CD4-positive, alpha-beta T cell treated with Interleukin-4 for 4 hours (primary cell): ENCODE results near the gene ADAMTS9.
"Not testable (repeated sequence)": the region's sequence is repeated elsewhere in the genome, so short reads cannot be mapped to it uniquely, and the experiment has no call there.

ENCODE experiments used
- DNase-seq: peaks from one replicate; pipeline ENCODE4 v3.0.0-alpha.2; 2020

ADAMTS9 gene

GRCh38 chr3:64568895-64569517, 118.8 kb downstream of the ADAMTS9 start:
- DNase-seq = no peak

DNA sequence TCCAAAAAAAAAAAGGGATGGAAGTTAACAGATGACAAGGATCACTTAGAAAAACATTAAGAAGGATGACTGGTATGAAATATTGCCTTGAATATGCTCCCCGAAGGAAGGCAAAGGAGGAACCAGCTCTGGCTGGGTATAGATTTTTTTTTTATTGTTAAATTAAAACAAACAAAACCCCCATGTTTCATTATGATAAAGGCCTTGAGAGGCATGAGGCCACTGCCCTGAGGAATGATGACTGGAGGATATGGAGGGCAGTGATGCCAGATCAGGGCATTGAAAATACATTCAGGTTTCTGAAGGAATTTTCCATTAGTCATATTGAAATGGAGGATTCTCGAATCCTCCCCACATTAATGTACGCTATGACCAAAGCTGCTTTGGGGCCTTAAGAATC, 120.9 kb downstream of the ADAMTS9 start:
- DNase-seq = no peak

- DNase-seq = no peak
Measured at GRCh38 chr3:64563751-64564150, 124.0 kb downstream of the ADAMTS9 start.

DNA sequence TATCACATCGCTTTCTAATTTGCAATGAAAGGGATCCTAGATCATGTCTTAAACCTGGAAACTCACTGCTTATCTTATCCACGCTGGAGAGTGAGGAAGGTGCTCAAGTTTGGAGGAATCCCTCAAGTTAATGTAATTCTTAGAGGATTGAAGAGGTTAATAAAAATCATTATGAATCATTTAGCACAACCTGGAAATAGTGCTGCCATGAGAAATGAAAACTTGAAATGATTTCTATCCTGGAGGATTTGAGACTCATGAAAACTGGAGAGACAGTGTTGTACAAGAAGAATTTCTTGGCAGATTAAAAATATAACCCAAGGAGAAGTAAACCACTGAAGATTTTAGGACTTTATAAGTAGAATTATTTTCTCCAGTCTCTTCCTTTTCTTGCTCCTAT, 125.9 kb downstream of the ADAMTS9 start:
- no peak for DNase-seq

DNA sequence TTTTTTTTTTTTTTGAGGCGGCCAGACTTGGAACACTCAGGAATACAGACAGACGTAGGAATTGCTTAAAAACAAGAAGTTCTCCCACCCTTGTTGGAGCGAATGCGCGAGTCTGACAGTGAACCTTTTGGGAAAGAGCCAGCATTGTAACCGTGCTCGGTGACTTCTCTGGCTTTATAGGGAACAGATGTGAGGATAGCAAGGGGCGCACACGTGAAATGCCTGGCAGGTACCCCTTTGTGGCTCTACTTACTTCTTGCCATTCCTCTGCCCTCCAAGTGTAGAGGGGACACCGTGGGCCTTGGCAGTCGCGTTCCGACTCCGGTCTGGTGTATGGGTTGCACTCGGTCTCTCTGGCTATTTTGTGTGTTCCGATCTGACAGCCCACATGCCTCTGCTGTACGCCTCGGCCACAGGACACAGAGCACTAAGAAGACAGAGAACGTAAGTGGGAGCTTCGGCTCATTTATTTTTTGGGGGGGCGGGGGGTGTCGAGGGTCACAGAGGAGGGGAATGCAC, 126.4 kb downstream of the ADAMTS9 start:
- no peak for DNase-seq

DNA sequence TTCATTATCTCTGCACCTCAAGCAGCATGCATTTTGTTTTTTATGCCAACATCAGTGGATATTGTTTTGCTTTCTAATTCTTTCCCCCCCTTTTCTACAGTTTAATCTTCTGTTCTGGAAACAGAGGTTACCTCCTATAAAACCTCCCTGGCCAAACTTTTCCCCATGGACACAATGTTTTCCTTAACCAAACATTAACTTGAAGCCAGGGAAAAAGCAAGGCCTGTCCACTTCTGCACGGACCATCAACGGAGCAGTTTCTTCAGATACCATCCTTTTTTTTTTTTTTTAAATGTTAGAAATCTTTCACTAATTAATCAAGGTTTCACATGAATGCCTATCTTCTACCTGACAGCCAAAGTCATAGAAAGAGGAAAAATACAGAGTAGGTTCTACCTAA, 127.0 kb downstream of the ADAMTS9 start:
- DNase-seq = no peak

DNA sequence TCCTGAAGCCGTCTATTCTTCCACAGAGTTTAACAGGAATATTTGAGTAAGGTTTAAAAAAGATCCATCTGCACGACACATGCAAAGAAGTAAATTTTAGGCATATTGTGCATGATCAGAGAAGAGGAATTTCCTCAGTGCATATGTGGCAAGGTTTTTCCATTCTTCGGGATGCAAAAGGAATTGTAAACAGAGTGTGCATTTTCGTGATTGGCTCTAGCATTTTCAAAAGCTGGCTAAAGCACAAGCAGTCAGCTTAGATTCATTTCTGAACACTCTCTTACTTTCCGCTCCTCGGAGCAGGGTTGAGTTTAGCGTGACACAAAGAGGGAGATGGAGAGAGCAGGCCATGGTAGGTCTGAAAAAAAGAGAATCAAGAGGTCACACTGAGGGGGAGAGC, 128.2 kb downstream of the ADAMTS9 start:
- DNase-seq = no peak

DNA sequence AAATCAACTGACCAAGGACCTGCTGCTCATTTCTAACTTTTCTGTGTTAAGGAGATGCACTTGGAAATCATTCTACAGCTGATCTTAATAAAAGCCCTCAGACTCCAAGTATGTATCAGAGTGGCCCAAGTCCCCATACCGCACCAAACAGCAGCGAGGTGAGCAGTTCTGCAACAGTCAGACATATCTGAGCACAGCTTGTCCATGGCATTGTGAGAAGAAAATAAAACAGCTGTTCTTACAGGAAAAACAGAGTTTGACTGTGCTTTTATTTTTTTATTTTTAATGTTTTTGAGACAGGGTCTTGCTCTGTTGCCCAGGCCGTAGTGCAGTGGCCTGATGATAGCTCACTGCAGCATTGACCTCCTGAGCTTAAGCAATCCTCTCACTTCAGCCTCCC, 131.8 kb downstream of the ADAMTS9 start:
- DNase-seq = no peak

DNA sequence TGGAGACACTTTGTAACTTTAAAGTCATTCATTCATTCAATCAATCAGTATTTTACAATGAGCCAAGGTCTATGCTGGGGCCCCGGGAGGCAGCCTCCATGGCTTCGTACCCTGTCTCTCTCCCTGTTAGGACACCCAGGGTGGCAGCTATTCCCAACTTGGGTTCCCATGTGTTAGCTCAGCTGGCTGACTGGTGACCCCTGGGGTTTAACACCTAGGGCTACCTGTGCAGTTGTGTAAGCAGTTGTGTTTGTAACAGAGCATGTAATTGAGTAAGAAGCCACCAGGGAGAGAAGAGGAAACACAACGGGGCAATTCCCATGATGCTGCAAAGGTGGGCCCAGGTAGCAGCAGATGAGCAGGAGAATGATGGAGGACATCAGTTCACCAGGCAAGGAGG, 132.4 kb downstream of the ADAMTS9 start:
- no peak for DNase-seq

GRCh38 chr3:64554096-64554920, 133.5 kb downstream of the ADAMTS9 start:
- DNase-seq = no peak

DNA sequence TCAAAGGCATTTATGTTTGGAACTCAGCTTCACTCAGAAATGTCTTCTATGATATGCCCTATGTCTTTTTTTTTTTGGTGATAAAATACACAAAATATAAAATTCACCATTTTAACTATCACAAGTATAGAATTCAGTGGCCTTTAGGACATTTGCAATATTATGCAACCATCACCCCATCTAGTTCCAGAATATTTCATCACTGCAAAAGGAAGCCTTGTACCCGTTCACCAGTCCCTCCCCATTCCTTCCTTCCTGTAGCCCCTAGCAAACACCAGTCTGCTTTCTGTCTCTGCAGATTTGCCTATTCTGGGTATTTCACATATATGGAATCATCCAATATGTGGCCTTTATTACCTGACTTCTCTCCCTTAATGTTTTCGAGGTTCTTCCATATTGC, 134.8 kb downstream of the ADAMTS9 start:
- DNase-seq = no peak

- no peak for DNase-seq
Measured at GRCh38 chr3:64552160-64552559, 135.6 kb downstream of the ADAMTS9 start.

DNA sequence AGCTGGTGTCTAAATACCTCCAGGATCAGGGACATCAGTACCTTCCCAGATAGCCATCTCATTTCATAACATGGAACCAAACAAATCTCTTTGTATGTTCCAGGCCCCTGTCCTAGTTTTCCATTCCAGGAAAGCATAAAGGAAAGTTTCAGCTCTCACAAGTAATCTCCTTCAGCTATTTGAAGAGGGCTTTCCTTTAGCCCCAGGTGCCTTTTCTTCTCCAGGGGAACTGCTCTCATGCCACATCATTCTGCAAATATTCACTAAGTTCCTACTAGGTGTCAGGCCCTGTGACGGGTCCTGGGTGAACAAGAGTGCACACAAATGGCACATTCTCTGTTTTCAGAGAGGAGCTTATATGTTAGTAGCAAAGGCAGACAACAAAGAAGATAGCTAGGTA, 136.1 kb downstream of the ADAMTS9 start:
- no peak for DNase-seq

- no peak for DNase-seq
Measured at GRCh38 chr3:64550745-64551144, 137.1 kb downstream of the ADAMTS9 start.

DNA sequence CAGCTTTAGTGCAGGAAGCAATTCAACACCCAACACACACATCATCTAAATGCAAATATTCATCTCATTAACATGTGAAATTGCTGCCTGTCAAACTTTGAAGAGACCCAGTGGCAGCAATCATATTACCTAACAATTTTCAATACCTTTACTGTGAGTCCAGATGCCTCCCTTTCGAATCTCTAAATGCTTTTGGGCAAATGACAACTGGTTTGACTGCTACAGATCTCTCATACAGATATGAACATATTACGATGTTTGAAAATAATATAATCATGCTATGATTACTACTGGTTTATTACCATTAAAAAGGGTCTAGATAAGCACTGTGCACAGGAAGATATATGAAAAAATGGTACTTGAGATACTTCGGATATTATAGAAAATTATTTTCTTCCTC, 137.9 kb downstream of the ADAMTS9 start:
- no peak for DNase-seq

GRCh38 chr3:64548200-64548889, 139.5 kb downstream of the ADAMTS9 start:
- DNase-seq = no peak

DNA sequence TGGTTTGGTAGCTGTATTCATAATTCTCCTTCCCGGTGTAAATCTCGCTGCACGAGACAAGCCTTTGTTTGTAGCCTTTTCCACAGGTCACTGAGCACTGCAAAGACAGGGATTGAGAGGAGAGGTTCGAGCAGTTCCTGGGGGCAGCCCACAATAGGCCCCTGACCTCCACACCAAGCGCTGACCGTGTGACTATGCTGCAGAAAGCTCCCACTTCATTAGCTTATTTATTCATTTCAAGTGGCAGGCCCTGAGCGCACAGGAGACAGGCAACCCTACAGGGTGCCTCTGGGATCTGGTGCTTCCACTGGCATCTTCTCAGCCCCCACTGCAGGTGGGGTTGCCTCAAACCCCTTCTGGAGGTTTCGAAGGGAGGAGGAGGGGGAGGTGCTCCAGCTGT, 140.9 kb downstream of the ADAMTS9 start:
- DNase-seq = no peak

- not testable (repeated sequence) for DNase-seq
Measured at GRCh38 chr3:64545239-64545638, 142.6 kb downstream of the ADAMTS9 start.

- DNase-seq = no peak
Measured at GRCh38 chr3:64541803-64542202, 146.0 kb downstream of the ADAMTS9 start.

DNA sequence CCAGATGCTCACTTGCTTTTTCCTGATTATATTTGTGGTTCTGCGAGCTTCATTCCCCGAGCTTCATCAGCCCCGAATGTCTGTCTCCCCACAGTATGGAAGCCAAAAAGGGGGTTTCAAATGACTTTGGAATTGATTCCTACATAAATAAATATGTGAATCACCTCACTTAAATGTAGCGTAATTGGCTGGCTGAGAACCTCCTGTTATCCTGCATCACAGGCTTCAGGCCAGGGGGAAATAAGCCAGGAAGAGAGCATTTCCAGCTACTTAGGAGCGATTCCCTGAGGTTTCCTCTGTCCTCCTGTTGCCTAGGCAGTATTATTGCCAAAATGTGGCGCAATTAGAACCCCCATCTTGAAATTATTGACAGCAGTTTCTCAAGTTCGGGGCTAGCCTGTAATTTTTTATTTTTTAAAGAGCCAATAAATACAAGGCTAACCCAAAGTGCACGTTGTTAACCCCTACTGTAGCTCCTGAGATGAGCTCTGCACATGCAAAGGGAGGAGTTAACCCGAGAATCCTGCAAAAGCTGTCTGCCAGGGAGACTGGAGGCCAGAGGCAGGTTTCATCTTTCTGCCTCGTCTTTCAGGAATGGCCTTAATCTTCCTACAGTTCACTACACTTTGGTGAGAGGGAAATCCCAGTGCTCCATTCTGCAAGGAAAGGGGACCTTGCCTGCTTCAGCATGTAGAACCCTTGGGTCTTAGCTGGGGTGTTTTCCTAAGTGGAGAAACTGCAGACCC, 148.2 kb downstream of the ADAMTS9 start:
- DNase-seq = no peak

- DNase-seq = no peak
Measured at GRCh38 chr3:64536166-64536565, 151.6 kb downstream of the ADAMTS9 start.

DNA sequence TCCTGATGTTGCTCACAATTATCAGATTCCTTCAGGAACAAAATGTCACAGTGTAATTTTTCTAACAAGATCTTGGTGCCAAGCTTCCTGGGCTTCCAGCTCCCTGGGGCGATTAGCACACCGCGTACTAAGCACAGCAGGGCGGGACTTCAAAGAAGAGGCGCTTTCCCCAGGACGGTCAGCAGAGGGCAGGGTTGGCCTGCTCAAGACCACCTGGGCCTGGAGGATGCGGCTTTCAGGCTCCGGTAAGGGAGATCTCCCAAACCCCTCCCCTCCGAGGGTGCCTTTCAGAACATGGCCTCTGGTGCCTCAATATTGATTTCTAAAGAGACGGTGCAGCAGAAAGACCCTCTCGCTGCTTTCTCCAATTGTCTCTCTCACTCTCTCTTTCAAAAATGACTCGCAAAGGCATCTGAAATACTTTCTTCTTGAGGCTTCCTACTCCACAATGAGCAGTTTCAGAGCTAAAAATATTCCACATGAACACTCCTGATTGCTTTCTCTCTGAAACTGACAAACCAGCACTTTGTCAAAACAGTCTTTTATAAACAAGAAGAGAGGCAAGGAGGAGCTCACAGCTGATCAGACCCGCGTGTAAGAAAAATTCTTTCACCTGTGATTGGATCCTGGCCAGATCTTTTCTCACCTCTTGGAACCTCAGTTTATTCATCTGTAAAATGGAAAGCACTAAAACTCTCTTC, 154.0 kb downstream of the ADAMTS9 start:
- peak; percentile 1 for DNase-seq
